ENCODE measurements around the gene TMIGD3.

DNA sequence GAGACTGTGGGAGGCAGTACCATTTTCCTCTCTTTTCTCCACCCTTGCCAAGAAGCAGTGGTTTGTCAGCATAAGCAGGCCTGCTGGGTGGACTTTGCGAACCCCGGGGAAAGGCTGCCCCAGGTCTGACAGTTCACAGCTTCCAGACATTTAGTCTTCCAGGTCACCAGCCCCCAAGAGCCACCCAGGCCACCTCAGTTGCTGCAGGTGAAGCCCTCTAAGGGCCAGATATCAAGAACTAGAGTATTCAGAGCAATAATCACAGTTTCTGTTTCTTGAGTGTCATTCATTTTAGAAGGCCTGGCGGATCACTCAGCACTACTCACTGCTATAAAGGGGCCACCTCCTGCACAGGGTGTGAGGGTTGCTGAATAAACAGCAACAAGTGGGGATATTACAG lies 9.5 kb upstream of the TMIGD3 start:
- no peak for TF ChIP-seq CTCF (IDR thresholded peaks at IDR 0.05; ENCODE audit: low read depth, low read length, poor library complexity, severe bottlenecking)
- no peak for TF ChIP-seq EZH2phosphoT487 (IDR thresholded peaks at IDR 0.05; ENCODE audit: borderline replicate concordance, low read length)
